Measurements from ENCODE around the gene MIGA1. TPM values are rescaled to one million over a fixed set of nuclear protein-coding genes. Genes with fewer than 3 reads are reported as not detected.
"Not testable (repeated sequence)": the region's sequence is repeated elsewhere in the genome, so short reads cannot be mapped to it uniquely, and the experiment has no call there.

Gene MIGA1
- total RNA-seq, 1 experiment from 2014 or later, result 13.2 TPM

- H3K27ac Mint-ChIP-seq (ENCODE audit: low read depth, unreplicated experiment), result peak overlapping the region; percentile 90
- intact Hi-C loops (cut with micrococcal nuclease), result loop anchor here (1.0 kb wide), 2 partner anchors 75 to 289 kb away; no protein-coding TSS in a partner anchor
- H3K9me3 Mint-ChIP-seq (ENCODE audit: unreplicated experiment), result no peaks in the 10 kb centered on the region
- CTCF ChIA-PET, result interaction anchor here (0.6 to 4.4 kb wide), 26 partner anchors 9 to 322 kb away, joined by 3 to 24 read pairs (median 4); partner anchors contain the start of gene NEXN
- H3K27me3 Mint-ChIP-seq (ENCODE audit: insufficient read depth, unreplicated experiment), result no peaks in the 10 kb centered on the region
- H3K4me3 Mint-ChIP-seq (ENCODE audit: unreplicated experiment), result peak overlapping the region; percentile 29
- POLR2A ChIA-PET, result interaction anchor here (0.6 to 4.1 kb wide), 20 partner anchors 9 to 209 kb away, joined by 3 to 42 read pairs (median 4); partner anchors contain the start of genes FUBP1, MIGA1, NEXN and USP33
- DNase-seq (ENCODE audit: unreplicated experiment), result peak; percentile 91
- TF ChIP-seq CTCF (IDR thresholded peaks at IDR 0.05; ENCODE audit: unreplicated experiment), result peak; percentile 24
- no TSS peak for BruUV-seq (replicated peaks)
- H3K4me1 Mint-ChIP-seq (ENCODE audit: insufficient read depth, unreplicated experiment), result peaks cover 6% of the 10 kb centered on the region
- peaks cover 39% of the 10 kb centered on the region for H3K36me3 Mint-ChIP-seq (ENCODE audit: insufficient read depth, unreplicated experiment)
Measured at GRCh38 chr1:77825131-77825709, 45.8 kb downstream of the MIGA1 start.

DNA sequence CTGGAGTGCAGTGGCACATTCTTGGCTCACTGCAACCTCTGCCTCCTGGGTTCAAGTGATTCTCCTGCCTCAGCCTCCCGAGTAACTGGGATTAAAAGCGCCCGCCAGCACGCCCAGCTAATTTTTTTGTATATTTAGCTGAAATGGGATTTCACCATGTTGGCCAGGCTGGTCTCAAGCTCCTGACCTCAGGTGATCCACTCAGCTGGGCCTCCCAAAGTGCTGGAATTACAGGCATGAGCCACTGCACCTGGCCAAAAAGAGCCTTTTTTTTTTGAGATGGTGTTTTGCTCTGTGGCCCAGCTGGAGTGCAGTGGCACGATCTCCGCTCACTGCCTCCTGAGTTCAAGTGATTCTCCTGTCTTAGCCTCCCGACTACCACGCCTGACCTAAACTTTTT, 47.4 kb downstream of the MIGA1 start:
- BruUV-seq (replicated peaks); H3K27me3 Mint-ChIP-seq (ENCODE audit: insufficient read depth, unreplicated experiment); H3K4me3 Mint-ChIP-seq (ENCODE audit: unreplicated experiment); DNase-seq (ENCODE audit: unreplicated experiment); intact Hi-C loops (cut with micrococcal nuclease); H3K9me3 Mint-ChIP-seq (ENCODE audit: unreplicated experiment): not testable (repeated sequence)
- H3K36me3 Mint-ChIP-seq (ENCODE audit: insufficient read depth, unreplicated experiment), result peaks cover 25% of the 10 kb centered on the region
- H3K27ac Mint-ChIP-seq (ENCODE audit: low read depth, unreplicated experiment), result peak overlapping the region; percentile 90
- POLR2A ChIA-PET, result interaction anchor here (0.7 to 4.1 kb wide), 5 partner anchors 7 to 287 kb away, joined by 3 to 42 read pairs (median 5); partner anchors contain the start of gene MIGA1
- CTCF ChIA-PET, result interaction anchor here (0.6 to 4.4 kb wide), 8 partner anchors 8 to 288 kb away, joined by 3 to 24 read pairs (median 6); no protein-coding TSS in a partner anchor
- peaks cover 17% of the 10 kb centered on the region for H3K4me1 Mint-ChIP-seq (ENCODE audit: insufficient read depth, unreplicated experiment)

GRCh38 chr1:77828098-77828497, 48.6 kb downstream of the MIGA1 start:
- POLR2A ChIA-PET, result interaction anchor here (1.0 to 1.5 kb wide), 2 partner anchors 50 to 150 kb away, joined by 4 to 5 read pairs; no protein-coding TSS in a partner anchor
- peaks cover 15% of the 10 kb centered on the region for H3K36me3 Mint-ChIP-seq (ENCODE audit: insufficient read depth, unreplicated experiment)
- CTCF ChIA-PET, result interaction anchor here (0.6 to 1.2 kb wide), 3 partner anchors 72 to 1544 kb away, joined by 3 to 13 read pairs (median 8); no protein-coding TSS in a partner anchor
- intact Hi-C loops (cut with micrococcal nuclease), result no loop called here
- BruUV-seq (replicated peaks), result no TSS peak
- H3K4me1 Mint-ChIP-seq (ENCODE audit: insufficient read depth, unreplicated experiment), result peaks cover 28% of the 10 kb centered on the region
- H3K4me3 Mint-ChIP-seq (ENCODE audit: unreplicated experiment), result no peak overlapping the region
- no peaks in the 10 kb centered on the region for H3K9me3 Mint-ChIP-seq (ENCODE audit: unreplicated experiment)
- DNase-seq (ENCODE audit: unreplicated experiment), result no peak
- H3K27ac Mint-ChIP-seq (ENCODE audit: low read depth, unreplicated experiment), result peak overlapping the region; percentile 90
- no peaks in the 10 kb centered on the region for H3K27me3 Mint-ChIP-seq (ENCODE audit: insufficient read depth, unreplicated experiment)
- TF ChIP-seq CTCF (IDR thresholded peaks at IDR 0.05; ENCODE audit: unreplicated experiment), result no peak

- Mint-ChIP-seq H3K27me3 (ENCODE audit: insufficient read depth, unreplicated experiment) (no peaks in the 10 kb centered on the region), H3K27ac (ENCODE audit: low read depth, unreplicated experiment) (peak overlapping the region; percentile 96), H3K36me3 (ENCODE audit: insufficient read depth, unreplicated experiment) (peaks cover 12% of the 10 kb centered on the region), H3K4me3 (ENCODE audit: unreplicated experiment) (no peak overlapping the region), H3K9me3 (ENCODE audit: unreplicated experiment) (no peaks in the 10 kb centered on the region), H3K4me1 (ENCODE audit: insufficient read depth, unreplicated experiment) (peaks cover 34% of the 10 kb centered on the region)
- intact Hi-C loops (cut with micrococcal nuclease), result loop anchor here (10.0 kb wide), 2 partner anchors 55 to 145 kb away; partner anchors contain the start of genes FUBP1 and NEXN
- CTCF ChIA-PET, result interaction anchor here (1.0 kb wide), 1 partner anchor 10 kb away, joined by 3 read pairs; no protein-coding TSS in a partner anchor
- no TSS peak for BruUV-seq (replicated peaks)
- POLR2A ChIA-PET, result no interaction called here
- no peak for DNase-seq (ENCODE audit: unreplicated experiment)
- no peak for TF ChIP-seq CTCF (IDR thresholded peaks at IDR 0.05; ENCODE audit: unreplicated experiment)
Measured at GRCh38 chr1:77829851-77830250, 50.4 kb downstream of the MIGA1 start.

All from MCF 10A (cell line).